VCaP (cell line): Measurements from ENCODE around the gene GRAMD1B.

ENCODE experiments used
- H3K27ac ChIP-seq: fragments of 450-650 bp; 2 replicates; pipeline ENCODE4 v1.5.1; 2017
- TF ChIP-seq, protein P1 (sequence below): fragments of 450-650 bp; conservative IDR thresholded peaks from 2 replicates; pipeline ENCODE4 v1.5.1; 2017; ENCODE audit warnings: mild to moderate bottlenecking, moderate library complexity

The GRAMD1B gene

DNA sequence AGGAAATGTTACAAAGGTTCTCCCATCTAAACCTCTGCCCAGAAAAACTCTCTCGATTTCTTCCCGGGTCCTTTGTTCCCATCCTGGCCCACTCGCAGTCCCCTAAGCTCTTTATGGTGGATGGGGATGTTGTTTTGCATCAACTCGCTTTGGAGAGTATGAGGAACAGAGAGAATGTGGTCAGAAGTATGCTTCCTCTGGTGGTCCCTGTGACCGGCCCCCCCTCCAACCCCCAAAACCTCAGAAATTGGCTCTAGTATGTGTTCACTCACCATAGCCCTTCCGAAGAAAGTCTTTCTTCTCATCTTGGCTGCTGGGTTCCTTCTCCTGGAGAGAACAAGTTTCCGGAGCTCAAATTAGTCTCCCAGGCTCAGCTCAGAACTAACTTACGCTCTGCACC, 54.4 kb downstream of the GRAMD1B start:
- TF ChIP-seq, protein P1, sequence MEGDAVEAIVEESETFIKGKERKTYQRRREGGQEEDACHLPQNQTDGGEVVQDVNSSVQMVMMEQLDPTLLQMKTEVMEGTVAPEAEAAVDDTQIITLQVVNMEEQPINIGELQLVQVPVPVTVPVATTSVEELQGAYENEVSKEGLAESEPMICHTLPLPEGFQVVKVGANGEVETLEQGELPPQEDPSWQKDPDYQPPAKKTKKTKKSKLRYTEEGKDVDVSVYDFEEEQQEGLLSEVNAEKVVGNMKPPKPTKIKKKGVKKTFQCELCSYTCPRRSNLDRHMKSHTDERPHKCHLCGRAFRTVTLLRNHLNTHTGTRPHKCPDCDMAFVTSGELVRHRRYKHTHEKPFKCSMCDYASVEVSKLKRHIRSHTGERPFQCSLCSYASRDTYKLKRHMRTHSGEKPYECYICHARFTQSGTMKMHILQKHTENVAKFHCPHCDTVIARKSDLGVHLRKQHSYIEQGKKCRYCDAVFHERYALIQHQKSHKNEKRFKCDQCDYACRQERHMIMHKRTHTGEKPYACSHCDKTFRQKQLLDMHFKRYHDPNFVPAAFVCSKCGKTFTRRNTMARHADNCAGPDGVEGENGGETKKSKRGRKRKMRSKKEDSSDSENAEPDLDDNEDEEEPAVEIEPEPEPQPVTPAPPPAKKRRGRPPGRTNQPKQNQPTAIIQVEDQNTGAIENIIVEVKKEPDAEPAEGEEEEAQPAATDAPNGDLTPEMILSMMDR, result no peak
- no peak overlapping the region for H3K27ac ChIP-seq

GRCh38 chr11:123487157-123487744, 57.2 kb downstream of the GRAMD1B start:
- TF ChIP-seq, protein P1, result no peak
- no peak overlapping the region for H3K27ac ChIP-seq

- TF ChIP-seq, protein P1, result no peak
- no peak overlapping the region for H3K27ac ChIP-seq
These were observed 60.5 kb downstream of the GRAMD1B start for GRCh38 chr11:123490527-123490926.

- H3K27ac ChIP-seq, result no peak overlapping the region
These were observed 61.2 kb downstream of the GRAMD1B start for GRCh38 chr11:123491241-123491640.

GRCh38 chr11:123493349-123494063, 63.4 kb downstream of the GRAMD1B start:
- TF ChIP-seq, protein P1, result no peak
- H3K27ac ChIP-seq, result no peak overlapping the region

More at GRCh38 chr11:123491241-123491640, 61.2 kb downstream of the GRAMD1B start:
- TF ChIP-seq, protein P1, result no peak

DNA sequence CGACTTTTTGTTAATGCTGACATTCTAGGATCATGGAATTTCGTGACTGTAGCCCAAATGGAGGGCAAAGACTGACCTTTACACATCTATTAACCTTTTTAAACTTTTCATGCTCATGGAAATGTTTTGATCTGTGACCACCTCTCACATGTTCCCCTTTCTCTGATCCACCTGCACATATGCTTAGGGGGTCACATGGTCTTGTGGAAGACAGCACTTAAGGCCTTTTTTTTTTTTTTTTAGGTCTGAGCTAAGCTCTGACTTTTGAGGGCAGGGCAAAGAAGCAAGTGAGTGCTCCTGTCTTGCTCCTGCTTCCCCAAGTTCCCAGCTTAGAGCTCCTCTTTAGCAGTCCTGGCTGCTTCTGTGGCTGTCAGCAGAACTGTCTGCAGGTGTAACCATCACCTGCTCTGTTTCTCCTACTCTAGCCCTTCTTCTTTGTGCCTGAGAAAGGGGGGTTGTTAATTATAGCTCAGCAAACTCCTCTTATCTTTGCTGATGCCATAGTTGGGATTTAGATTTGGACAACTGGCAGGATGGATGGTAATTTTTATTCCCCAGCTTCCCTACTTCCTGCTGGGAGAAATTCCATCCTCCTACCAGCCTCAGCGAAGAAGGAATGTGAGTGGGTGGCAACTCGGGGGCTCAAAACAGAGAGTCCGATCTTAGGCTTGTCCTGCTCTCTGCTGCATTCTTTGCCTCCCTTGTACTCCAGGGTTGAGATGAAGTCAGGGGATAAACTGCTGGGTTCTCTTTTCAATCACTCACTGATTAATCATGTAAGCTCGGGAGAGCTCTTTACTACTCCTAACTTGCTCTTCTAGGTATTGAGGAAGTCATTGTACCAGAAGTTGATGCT, 64.4 kb downstream of the GRAMD1B start:
- no peak overlapping the region for H3K27ac ChIP-seq
- TF ChIP-seq, protein P1, result no peak

DNA sequence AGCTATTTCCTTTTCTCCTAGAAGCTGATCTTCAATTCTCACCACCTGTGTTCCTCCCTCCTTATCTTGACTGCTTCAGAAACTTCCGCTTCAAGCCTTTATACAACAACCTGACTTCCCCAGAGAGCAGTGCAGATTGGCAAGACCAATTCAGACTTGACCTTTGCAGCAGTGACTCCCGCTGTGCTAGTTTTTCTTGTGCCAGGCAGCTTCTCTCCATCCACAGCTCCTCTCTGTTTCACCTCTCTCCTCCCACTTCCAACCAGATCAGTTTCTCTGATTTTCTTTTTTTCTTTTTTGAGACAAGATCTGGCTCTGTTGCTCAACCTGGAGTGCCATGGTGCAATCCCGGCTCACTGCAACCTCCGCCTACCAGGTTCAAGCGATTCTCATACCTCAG, 74.3 kb downstream of the GRAMD1B start:
- H3K27ac ChIP-seq, result no peak overlapping the region
- TF ChIP-seq, protein P1, result no peak
